Panc1 (cell line): ENCODE results near the gene LATS2. TPM values are rescaled to one million over a fixed set of nuclear protein-coding genes. Genes with fewer than 3 reads are reported as not detected.
A peak's percentile ranks its signal among the peaks of the same experiment; 100 is the strongest.
"Not testable (repeated sequence)": the region's sequence is repeated elsewhere in the genome, so short reads cannot be mapped to it uniquely, and the experiment has no call there.

Source experiments
- ATAC-seq: fragments of 200-7000 bp; cut with Tn5 transposase; 2 replicates; pipeline ENCODE4 v1.9.1; 2020; ENCODE audit warnings: mild to moderate bottlenecking, moderate library complexity
- BruUV-seq: library from RNA; stranded (reverse); fragments of 400-500 nt; replicated peaks from 2 replicates; lab custom pipeline; 2021; lab: Mats Ljungman, UMichigan
- CTCF ChIA-PET: fragments of 300-600 bp; sonication (Branson Sonifier 250); formaldehyde crosslinking; loops from one replicate; lab custom pipeline; 2022; ENCODE audit warnings: antibody characterized with exemption; lab: Charles Lee
- POLR2A ChIA-PET: fragments of 300-600 bp; sonication (Branson Sonifier 250); formaldehyde crosslinking; loops from one replicate; lab custom pipeline; 2022; ENCODE audit warnings: antibody characterized with exemption; lab: Charles Lee
- DNase-seq: peaks from one replicate; pipeline ENCODE4 v3.0.0-alpha.2; 2010; ENCODE audit warnings: low read depth, low spot score
- H3K27ac ChIP-seq: 2 replicates; pipeline ENCODE4 v1.5.1; 2011; ENCODE audit warnings: mild to moderate bottlenecking, low read length, inconsistent platforms
- H3K27me3 ChIP-seq: fragments of 200-500 bp; sonication (Bioruptor generic); 2 replicates; pipeline ENCODE4 v1.6.0; 2014; ENCODE audit warnings: low read length, inconsistent platforms; ENCODE audit not compliant: control insufficient read depth, insufficient read depth
- H3K36me3 ChIP-seq: fragments of 200-500 bp; sonication (Bioruptor generic); 2 replicates; pipeline ENCODE4 v1.5.1; 2014; ENCODE audit warnings: inconsistent platforms, mild to moderate bottlenecking, low read length, moderate library complexity; ENCODE audit not compliant: control insufficient read depth, insufficient read depth
- H3K4me1 ChIP-seq: 2 replicates; pipeline ENCODE4 v1.5.1; 2011; ENCODE audit warnings: inconsistent platforms, mild to moderate bottlenecking, low read length, moderate library complexity; ENCODE audit not compliant: control insufficient read depth, insufficient read depth
- H3K4me3 ChIP-seq, 2 experiments: 2 replicates each; pipeline ENCODE4 v1.5.1; 2011 to 2012; ENCODE audit warnings: low read depth in 2 of 2, low read length in 2 of 2, mild to moderate bottlenecking in 2 of 2, inconsistent platforms in 1 of 2, moderate library complexity in 1 of 2
- H3K9me3 ChIP-seq: fragments of 200-500 bp; sonication (Bioruptor generic); 2 replicates; pipeline ENCODE4 v1.5.1; 2014; ENCODE audit warnings: low read depth, mild to moderate bottlenecking, inconsistent platforms, low read length, moderate library complexity; ENCODE audit not compliant: control insufficient read depth, insufficient read depth
- CTCF ChIP-seq: fragments of 450-650 bp; IDR thresholded peaks from 2 replicates; pipeline ENCODE4 v1.5.1; 2017; ENCODE audit warnings: mild to moderate bottlenecking
- POLR2AphosphoS5 ChIP-seq: IDR thresholded peaks from 2 replicates; pipeline ENCODE4 v1.6.1; 2012; ENCODE audit warnings: mild to moderate bottlenecking, low read depth, low read length, moderate library complexity
- REST ChIP-seq, 2 experiments: IDR thresholded peaks; 2 replicates each; pipeline ENCODE4 v1.6.1; 2011 to 2012; ENCODE audit warnings: low read depth in 2 of 2, control low read depth in 1 of 2, low read length in 1 of 2, mild to moderate bottlenecking in 1 of 2, moderate library complexity in 1 of 2; ENCODE audit not compliant: insufficient read depth in 1 of 2
- SIN3A ChIP-seq: IDR thresholded peaks from 2 replicates; pipeline ENCODE4 v1.6.1; 2012; ENCODE audit warnings: low read depth, mild to moderate bottlenecking, low read length, moderate library complexity, borderline replicate concordance; ENCODE audit not compliant: insufficient read depth
- TCF7L2 ChIP-seq: IDR thresholded peaks from 2 replicates; pipeline ENCODE4 v1.6.1; 2011; ENCODE audit warnings: mild to moderate bottlenecking, low read depth, low read length, inconsistent platforms
- in situ Hi-C: cut with HindIII; loops from 2 replicates; pipeline ENCODE4 v1.10.0; 2016; ENCODE audit warnings: low sequenced_read_pairs, low pct_unique_long_range_greater_than_20kb
- intact Hi-C: fragments of 100-400 bp; cut with micrococcal nuclease; formaldehyde crosslinking; loops from one replicate; pipeline ENCODE4 v1.10.0; 2022; ENCODE audit not compliant: unreplicated experiment
- total RNA-seq: library from RNA; stranded (reverse); gene quantifications from one replicate; pipeline ENCODE4 v1.2.1, GENCODE V29; 2021; ENCODE audit not compliant: unreplicated experiment

Gene LATS2
- total RNA-seq, 1 experiment from 2014 or later, result 24.5 TPM

GRCh38 chr13:20957049-20957620 lies 104.3 kb downstream of the LATS2 start:
- CTCF ChIA-PET, POLR2A ChIA-PET, H3K4me1 ChIP-seq, ATAC-seq, H3K36me3 ChIP-seq, DNase-seq, H3K9me3 ChIP-seq, in situ Hi-C loops, H3K4me3 ChIP-seq, BruUV-seq, H3K27ac ChIP-seq, intact Hi-C loops, H3K27me3 ChIP-seq: not testable (repeated sequence)

GRCh38 chr13:20955496-20955895 lies 105.9 kb downstream of the LATS2 start:
- intact Hi-C loops (no loop called here), in situ Hi-C loops (no loop called here)
- DNase-seq (no peak), ATAC-seq (no peak)
- no peak overlapping the region for H3K27ac ChIP-seq
- no TSS peak for BruUV-seq
- no peaks in the 10 kb centered on the region for H3K27me3 ChIP-seq
- TF ChIP-seq CTCF (no peak), REST (IDR thresholded peaks at IDR 0.05; ENCODE audit: insufficient read depth in 1 of 2, low read depth in 2 of 2, low read length in 1 of 2) (no peak), TCF7L2 (no peak), SIN3A (no peak), POLR2AphosphoS5 (no peak)
- ChIA-PET POLR2A (interaction anchor here (0.6 kb wide), 1 partner anchor 9 kb away, joined by 9 read pairs; no protein-coding TSS in a partner anchor), CTCF (interaction anchor here (0.7 kb wide), 1 partner anchor 211 kb away, joined by 8 read pairs; no protein-coding TSS in a partner anchor)
- H3K4me1 ChIP-seq, result peaks cover 2% of the 10 kb centered on the region; the same call in 1 of the 2 replicates
- no peak overlapping the region for H3K4me3 ChIP-seq
- H3K9me3 ChIP-seq, result no peaks in the 10 kb centered on the region
- H3K36me3 ChIP-seq, result no peaks in the 10 kb centered on the region

GRCh38 chr13:20953245-20953931 lies 108.0 kb downstream of the LATS2 start:
- ATAC-seq (no peak), DNase-seq (no peak)
- no peak overlapping the region for H3K27ac ChIP-seq
- H3K4me1 ChIP-seq, result no peaks in the 10 kb centered on the region
- no peaks in the 10 kb centered on the region for H3K36me3 ChIP-seq
- CTCF ChIA-PET, result no interaction called here
- H3K9me3 ChIP-seq, result no peaks in the 10 kb centered on the region
- TF ChIP-seq SIN3A, result no peak
- TF ChIP-seq TCF7L2, result 0 out of 2 replicates have a peak, but pooled peaks have one; percentile 45
- intact Hi-C loops, result no loop called here
- POLR2A ChIA-PET, result no interaction called here
- in situ Hi-C loops, result no loop called here
- no peak overlapping the region for H3K4me3 ChIP-seq
- H3K27me3 ChIP-seq, result no peaks in the 10 kb centered on the region
- no TSS peak for BruUV-seq
